ENCODE measurements around the gene GREB1.
"Not testable (repeated sequence)": the region's sequence is repeated elsewhere in the genome, so short reads cannot be mapped to it uniquely, and the experiment has no call there.

GREB1 gene

DNA sequence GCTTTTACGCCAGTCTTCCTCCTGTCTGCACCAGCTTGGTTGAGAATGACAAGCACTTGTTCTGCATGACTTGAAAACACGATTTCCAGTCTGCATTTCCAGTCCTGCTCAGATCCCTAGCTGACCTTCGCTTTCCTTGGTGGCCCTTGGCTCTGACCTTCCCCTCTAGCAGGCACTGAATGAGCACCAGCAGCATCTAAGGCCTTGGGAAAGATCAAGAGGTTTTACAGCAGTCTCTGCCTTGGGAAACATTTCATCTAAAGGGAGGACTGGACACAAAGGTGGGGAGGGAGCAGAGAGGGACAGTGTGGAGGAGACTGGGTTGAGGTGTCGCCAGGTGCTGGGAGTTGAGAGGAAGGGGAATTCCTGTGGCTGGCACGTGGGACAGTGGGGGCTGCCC, 105.7 kb downstream of the GREB1 start:
- in situ Hi-C loops (cut with MboI; ENCODE audit: low pct_unique_long_range_greater_than_20kb, low sequenced_read_pairs), result no loop called here
- no peak for DNase-seq

DNA sequence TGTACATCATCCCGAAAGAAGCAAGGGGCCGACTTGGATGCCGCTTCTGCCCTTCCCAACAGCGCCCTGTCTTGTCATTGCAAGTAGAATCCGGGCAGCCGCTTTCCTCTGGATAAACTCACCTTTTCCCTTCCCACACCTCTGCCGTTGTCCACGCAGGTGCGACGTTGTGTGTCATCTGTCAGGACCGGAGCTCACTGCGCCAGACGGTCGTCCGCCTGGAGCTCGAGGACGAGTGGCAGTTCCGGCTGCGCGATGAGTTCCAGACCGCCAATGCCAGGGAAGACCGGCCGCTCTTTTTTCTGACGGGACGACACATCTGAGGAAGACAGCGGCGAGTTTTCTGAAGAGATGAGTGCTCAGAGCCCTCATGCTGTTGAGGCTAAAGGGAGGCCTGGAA, 106.3 kb downstream of the GREB1 start:
- in situ Hi-C loops (cut with MboI; ENCODE audit: low pct_unique_long_range_greater_than_20kb, low sequenced_read_pairs), result no loop called here
- DNase-seq, result no peak

DNA sequence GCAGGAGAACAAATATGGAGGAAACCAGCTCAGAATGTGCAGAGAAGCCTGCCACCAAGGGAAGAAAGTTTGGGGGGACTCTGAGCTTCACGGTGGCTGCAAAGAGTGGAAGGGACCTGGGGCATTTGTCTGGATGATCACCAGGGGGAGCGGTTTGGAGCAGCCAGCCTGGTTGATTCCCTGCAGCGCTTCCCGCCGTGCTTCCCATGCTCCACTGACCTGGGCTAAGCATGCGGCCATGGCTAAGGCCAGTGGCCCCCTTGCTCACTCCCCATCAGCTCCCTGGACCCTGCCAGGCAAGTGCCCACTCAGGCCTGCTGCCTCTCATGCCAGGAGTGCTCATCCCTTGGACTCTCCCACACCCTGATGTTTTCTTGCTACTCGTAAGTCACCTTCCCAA, 109.1 kb downstream of the GREB1 start:
- no peak for DNase-seq
- in situ Hi-C loops (cut with MboI; ENCODE audit: low pct_unique_long_range_greater_than_20kb, low sequenced_read_pairs), result no loop called here

DNA sequence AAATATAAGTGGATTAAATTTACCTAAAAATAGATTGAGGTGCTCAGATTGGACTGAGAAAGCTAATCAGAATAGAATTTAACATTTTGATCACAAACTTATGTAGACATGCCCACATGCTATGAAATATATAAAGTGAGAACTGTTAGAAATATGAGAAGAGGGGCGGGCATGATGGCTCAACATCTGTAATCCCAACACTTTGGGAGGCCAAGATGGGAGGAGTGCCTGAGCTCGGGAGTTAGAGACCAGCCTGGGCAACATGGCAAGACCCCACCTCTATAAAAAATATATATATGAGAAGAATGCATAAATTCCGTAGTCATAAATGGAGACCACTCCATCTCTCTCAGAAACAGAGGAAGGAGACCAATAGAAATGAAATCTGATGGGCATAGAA, 110.4 kb downstream of the GREB1 start:
- no peak for DNase-seq
- in situ Hi-C loops (cut with MboI; ENCODE audit: low pct_unique_long_range_greater_than_20kb, low sequenced_read_pairs), result no loop called here

DNA sequence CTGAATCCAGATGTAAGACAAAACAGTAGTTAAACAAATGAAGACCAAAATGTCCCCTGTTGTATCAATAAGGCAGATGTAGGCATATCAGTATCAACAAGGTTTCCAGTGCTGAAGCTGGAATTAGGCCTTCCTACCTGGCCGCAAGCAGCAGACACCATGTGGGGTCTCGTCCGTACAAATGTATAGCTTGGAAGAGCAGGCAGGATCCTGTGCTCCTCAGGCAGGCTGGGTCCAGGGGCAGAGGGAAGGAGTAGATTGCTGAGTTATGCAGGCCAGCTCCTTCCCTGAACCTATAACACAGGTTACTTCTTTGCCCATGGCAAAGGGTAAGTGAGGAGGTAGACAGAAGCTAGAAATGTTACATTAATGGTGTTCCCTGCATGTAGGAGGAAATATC, 112.7 kb downstream of the GREB1 start:
- in situ Hi-C loops (cut with MboI; ENCODE audit: low pct_unique_long_range_greater_than_20kb, low sequenced_read_pairs), result no loop called here

DNA sequence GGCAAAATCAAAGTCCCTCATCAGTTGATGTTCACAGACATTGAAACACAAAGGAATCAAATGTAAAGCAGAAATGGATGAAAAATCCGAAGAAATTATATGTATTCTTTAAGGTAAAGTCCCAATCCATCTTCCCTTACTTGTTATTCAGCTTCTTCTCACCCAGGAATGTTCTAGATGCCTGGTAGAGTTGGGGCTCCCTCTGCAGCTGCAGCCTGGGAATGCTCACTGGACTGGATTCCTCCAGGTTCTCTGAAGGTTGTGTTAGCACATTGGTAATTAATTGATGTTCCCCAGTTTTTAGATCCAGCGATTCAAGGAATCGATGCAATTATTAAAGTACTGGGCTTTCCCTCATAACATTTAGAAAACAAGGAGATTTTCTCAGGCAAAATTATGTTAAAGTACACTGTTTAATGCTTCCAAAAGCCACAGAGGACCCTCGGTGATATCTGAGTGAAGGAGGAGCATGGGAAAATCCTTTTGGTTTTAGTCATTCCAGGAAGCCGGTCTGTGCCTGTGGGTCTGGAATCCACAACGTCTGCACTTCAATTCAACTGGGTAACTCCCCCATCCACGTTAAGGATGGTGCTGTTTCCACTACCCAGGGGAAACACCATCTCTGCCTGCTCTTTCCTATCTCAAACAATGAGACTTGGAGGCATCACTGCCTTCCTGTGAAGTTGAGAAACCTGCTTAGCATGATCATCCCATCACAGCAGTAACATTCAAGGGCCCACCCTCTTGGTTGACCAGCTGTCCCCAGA, 114.2 kb downstream of the GREB1 start:
- in situ Hi-C loops (cut with MboI; ENCODE audit: low pct_unique_long_range_greater_than_20kb, low sequenced_read_pairs), result no loop called here
- DNase-seq, result no peak

More for the DNA sequence above, 112.7 kb downstream of the GREB1 start:
- no peak for DNase-seq

DNA sequence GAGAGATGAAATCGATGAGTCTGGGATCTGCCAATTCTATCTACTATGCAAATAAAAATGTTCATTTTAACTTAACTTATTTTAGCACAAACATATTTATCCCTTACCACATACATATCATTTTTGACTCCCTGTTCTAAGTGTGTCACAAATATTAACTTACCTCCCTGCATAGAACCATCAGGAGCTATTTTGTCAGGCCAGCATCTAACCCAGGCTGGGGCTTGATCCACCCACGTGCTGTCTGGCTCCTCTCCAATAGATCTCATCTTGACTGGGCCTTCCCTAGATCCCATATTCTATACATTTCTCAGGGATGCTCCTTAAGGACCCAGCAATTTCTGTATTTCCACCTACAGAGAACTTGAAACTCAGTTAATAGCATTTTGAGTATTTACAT, 115.2 kb downstream of the GREB1 start:
- DNase-seq, result no peak
- in situ Hi-C loops (cut with MboI; ENCODE audit: low pct_unique_long_range_greater_than_20kb, low sequenced_read_pairs), result no loop called here

DNA sequence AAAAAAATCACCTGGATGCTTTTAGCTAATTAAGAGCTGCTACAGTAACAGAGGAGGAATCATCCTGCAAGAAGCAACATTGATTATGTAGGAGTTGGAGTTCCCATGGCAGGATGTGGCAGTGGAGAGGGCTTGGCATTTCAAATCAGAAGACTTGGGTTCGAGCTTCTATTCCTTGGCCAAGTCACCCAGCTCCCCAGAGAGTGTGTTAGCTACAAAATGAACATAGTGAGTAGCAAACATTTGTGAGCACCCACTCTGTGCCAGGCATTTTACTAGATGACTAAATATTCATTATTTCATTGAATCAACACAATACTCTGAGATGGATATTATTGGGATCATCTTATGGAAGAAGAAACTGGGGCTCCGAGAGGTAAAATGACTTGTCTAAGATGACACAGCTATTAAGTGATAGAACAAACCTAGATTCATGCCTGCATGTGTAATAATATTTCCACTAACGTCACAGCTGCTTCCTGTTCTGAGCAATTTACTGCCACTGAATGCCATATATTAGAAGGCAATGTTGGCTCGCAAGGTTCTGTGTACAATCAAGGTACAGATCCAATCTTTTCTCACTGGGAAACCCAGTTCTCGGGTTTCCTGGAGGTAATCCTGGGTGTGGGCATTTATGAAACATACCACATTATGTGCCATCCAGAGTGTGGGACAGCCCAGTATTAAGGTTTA, 118.2 kb downstream of the GREB1 start:
- no peak for DNase-seq
- in situ Hi-C loops (cut with MboI; ENCODE audit: low pct_unique_long_range_greater_than_20kb, low sequenced_read_pairs), result no loop called here

DNA sequence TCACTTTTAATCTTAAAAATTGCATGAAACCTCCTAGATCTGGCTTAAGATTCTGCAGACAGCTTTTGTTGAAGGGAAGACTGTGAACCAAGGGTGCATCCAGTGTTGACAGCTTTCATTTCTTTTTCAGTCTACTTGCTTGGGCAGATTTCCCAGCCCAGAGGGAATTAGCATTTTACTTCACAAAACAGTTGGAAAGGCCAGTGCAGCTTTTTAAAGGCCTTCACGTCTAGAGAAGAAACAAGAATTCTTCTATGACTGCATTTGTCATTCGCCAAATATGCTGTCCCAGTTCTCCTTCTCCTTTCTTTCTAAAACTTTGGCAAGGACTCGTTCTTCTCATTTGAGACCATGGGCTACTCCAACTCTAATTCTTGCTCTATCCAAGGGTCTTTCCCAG, 118.7 kb downstream of the GREB1 start:
- in situ Hi-C loops (cut with MboI; ENCODE audit: low pct_unique_long_range_greater_than_20kb, low sequenced_read_pairs), result no loop called here
- no peak for DNase-seq

DNA sequence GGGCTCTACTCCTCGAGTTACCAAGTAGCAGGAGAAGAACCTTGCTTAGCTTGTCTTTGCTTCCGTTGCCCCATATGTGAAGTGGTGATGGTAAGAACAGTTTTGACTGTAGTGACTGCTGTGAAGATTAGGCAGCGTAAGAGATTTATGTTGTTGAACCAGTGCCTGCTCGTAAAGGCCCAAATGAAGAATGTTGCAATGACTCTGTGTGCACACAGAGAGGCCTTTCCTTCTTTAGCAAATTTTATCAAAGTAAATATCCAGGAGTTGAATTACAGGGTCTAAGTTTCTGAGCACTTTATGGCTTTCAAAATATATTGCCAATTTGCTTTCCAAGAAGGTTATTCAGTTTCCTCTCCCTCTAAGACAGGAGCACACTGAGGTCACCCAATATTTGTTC, 121.7 kb downstream of the GREB1 start:
- DNase-seq, result no peak
- in situ Hi-C loops (cut with MboI; ENCODE audit: low pct_unique_long_range_greater_than_20kb, low sequenced_read_pairs), result no loop called here

DNA sequence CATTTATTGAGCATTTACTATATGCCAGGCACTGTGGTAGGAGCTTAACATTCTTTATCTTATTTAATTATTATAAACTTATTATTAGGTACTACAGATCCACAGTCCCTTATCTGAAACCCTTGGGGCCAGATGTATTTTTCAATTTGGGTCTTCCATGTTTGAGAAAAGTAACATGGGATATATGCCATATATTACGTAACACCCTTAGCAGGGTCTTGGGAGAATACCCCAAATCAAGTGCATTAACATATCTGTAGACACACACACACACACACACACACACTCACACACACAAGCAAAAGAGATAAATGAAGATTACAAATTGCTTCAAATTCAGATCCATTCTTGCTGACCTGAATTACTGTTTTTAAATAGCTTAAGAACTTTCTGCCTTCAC, 122.4 kb downstream of the GREB1 start:
- in situ Hi-C loops (cut with MboI; ENCODE audit: low pct_unique_long_range_greater_than_20kb, low sequenced_read_pairs), result no loop called here
- DNase-seq, result no peak

DNA sequence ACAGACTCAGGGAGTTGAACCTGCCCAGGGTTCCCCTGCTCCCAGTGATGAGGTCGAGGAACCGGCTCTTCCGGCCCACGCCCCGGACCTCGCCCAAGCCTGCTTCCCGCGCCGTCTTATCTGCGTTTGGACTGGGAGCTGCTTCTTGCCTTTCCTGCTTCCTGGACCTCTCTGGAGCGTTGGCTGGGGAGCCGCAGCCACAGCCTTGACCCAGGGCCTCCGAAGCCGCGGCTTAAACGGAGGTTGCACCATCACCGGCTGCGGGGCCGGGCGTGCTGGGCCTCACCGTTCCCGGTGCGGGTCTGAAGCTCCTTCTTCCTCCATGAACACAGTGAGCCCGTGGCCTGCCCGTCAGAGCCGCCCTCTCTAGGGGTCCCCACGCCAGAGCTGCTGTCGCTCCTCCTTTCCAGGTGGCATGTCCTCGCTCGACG, 122.8 kb downstream of the GREB1 start:
- in situ Hi-C loops (cut with MboI; ENCODE audit: low pct_unique_long_range_greater_than_20kb, low sequenced_read_pairs), result no loop called here
- DNase-seq, result no peak

DNA sequence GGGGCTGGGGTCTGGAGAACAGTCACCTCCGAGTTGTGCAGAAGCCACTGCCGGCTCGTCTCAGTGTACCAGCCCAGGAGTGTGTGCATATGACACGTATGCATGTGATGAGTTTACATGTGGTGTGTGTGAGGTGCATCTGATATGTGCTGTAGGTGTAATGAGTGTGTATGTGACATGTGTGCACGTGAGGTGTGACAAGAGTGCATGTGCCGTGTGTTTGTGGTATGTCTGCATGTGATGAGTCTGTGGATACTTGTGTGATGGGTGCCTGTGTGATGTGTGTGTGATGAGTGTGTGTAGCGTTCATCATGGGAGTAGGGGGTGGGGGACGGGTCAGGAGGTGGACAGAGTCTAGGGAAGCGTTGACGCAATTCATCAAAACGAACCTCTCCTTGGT, 123.3 kb downstream of the GREB1 start:
- in situ Hi-C loops (cut with MboI; ENCODE audit: low pct_unique_long_range_greater_than_20kb, low sequenced_read_pairs), result no loop called here
- no peak for DNase-seq

DNA sequence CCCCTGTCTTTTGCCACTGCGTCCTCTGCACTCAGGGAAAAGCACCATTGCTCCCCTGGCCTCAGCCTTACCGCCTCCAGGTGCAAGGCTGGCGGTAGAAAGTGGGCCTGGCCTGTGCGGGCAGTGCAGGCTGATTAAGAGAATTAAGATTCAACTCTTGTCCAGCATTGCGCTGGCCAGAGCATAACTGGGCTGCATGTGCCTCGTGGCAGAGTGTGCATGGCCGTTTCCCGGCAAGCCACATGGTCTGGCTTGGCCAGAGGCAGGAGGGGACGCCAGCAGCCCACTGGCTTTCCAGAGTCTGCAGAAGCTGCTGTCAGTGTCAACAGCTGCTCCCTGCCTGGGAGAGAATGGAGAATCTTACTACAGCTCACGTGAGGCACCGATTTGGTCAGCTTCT, 123.8 kb downstream of the GREB1 start:
- in situ Hi-C loops (cut with MboI; ENCODE audit: low pct_unique_long_range_greater_than_20kb, low sequenced_read_pairs), result no loop called here
- no peak for DNase-seq

DNA sequence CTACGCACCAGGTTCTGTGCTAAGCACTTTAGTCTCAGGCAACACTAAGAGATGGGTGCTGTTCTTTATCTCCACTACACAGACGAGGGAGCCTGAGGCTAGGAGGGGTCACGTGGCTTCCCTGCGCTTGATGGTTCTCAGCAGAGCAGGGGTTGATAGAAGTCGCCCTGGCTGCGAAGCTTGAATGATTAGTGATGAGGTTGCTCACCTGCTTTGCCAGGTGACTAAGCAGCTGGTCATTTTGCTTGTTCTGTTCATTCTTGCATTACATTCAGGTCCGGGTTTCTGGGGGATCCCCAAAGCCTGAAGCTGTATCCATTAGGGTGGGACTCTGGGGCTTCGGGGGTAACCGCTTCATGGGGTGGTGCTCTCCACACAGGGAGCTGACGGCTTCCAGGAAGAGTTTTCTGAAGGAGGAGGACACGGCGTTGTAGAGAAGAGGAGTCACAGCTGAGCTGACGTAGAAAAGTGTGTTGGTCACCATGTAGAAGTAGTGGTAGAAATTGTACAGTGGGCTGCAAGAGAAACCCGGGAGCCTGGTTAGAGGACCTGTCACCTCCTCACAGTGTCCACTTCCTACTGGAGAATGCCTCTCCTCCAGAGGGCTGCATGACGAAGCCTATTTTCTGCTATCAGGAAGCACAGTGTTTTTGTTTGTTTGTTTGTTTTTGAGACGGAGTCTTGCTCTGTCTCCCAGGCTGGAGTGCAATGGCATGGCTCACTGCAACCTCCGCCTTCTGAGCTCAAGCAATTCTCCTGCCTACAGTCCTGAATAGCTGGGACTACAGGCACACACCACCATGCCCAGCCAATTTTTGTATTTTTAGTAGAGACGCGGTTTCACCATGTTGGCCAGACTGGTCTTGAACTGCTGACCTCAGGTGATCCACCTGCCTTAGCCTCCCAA, 124.6 kb downstream of the GREB1 start:
- no peak for DNase-seq
- in situ Hi-C loops (cut with MboI; ENCODE audit: low pct_unique_long_range_greater_than_20kb, low sequenced_read_pairs), result no loop called here

DNA sequence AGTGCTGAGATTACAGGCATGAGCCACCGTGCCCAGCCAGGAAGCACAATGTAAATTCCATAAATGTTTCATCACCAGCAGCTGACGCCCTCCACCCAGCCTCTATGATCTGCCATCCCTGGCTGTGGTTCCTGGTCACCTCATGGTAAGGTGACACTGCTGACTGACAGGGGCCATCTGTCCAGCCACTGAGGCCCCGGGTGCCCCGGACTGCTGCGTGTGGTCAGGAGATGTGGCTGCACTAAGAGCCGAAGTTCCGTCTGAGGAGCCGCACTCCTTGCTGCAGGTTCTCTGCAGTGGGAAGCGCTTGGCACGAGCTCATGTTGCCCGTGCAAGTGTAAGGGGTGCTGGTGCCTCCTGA, 125.2 kb downstream of the GREB1 start:
- in situ Hi-C loops (cut with MboI; ENCODE audit: low pct_unique_long_range_greater_than_20kb, low sequenced_read_pairs), result no loop called here
- no peak for DNase-seq

DNA sequence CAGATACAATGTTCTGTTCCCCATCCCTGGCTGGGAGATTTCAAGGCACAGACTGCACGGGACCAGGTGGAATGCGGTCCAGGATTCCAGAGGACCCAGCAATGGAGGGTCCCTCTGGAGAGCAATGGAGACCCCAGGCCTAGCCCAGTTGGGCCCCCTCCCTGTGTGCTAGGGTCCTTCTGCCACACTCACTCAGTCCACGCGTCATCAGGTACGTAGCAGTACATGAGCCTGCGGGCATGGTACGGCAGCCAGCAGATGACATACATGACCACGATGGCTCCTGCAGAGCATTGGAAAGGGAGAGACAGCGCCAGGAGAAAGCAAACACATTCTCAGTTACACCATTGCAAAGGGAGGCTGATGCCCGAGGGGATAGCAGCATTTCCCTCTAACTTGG, 126.0 kb downstream of the GREB1 start:
- in situ Hi-C loops (cut with MboI; ENCODE audit: low pct_unique_long_range_greater_than_20kb, low sequenced_read_pairs), result no loop called here
- no peak for DNase-seq

DNA sequence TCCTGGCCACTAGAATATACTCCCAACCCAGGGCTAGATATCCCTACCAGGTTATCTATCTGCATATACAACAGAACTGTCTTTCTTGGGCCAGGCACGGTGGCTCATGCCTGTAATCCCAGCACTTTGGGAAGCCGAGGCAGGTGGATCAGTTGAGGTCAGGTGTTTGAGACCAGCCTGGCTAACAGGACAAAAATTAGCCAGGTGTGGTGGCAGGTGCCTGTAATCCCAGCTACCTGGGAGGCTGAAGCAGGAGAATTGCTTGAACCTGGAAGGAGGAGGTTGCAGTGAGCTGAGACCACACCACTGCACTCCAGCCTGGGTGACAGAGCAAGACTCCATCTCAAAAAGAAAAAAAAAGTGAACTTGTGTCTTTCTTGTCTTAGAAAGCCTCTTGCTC, 126.6 kb downstream of the GREB1 start:
- in situ Hi-C loops (cut with MboI; ENCODE audit: low pct_unique_long_range_greater_than_20kb, low sequenced_read_pairs); DNase-seq: not testable (repeated sequence)

DNA sequence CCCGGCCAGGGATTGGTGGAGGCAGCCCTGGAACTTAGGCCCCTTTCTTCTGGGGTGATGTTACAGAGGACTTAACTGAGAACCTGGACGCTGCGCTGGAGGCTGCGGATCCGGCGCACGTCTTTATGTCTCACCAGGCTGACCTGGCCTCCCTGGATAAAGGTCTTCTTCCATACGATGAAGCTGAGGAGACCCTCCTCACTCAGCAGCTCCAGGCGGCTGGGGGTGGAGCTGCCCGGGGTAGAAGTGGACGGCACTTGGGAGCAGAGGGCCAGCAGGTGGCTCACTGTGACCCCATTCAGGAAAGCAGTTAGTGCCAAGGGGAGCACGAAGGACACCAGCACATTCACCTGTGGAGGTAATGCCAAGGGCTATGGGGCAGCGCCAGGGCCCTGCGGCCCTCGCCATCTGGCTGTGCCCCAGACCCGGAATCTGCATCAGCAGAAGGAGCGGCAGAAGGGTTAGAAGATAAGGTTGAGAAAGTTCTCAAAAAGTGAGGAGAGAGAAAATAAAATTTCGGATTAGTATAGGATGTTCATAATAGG, 128.1 kb downstream of the GREB1 start:
- in situ Hi-C loops (cut with MboI; ENCODE audit: low pct_unique_long_range_greater_than_20kb, low sequenced_read_pairs), result no loop called here
- DNase-seq, result no peak

DNA sequence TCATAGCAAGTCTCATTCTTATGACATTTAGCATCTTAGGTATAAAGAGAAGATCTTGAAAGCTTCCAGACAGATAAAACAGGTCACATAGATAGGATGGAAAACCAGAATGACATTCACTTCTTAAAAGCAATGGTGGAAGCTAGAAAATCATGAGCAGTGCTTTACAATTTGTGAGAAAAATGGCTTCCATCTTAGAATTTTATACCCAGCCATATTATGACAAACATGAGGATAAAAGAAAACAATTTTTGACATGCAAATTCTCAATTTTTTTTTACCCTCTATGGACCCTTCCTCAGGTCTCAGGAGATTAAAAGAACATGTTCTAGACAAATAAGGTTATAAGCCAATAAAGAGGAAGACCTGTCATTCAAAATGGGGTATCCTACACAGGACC, 129.0 kb downstream of the GREB1 start:
- in situ Hi-C loops (cut with MboI; ENCODE audit: low pct_unique_long_range_greater_than_20kb, low sequenced_read_pairs), result no loop called here

More for the DNA sequence above, 129.0 kb downstream of the GREB1 start:
- DNase-seq, result no peak
